Adrenal gland (tissue), 12 donors: ENCODE data around the gene TNFRSF4. TPM values are rescaled to one million over a fixed set of nuclear protein-coding genes. Genes with fewer than 3 reads are reported as not detected.

Experiments used
- DNase-seq, 7 donors: peaks; one replicate each; pipeline ENCODE4 v3.0.0-alpha.2; 2019 to 2020
- H3K27ac ChIP-seq, 5 donors: fragments of 200-600 bp; sonication (generic) in 4 of 5; 1 replicate in 3 of 5; 2 replicates in 2 of 5; pipeline versions ENCODE4 v1.5.1 to v1.8.0; 2016 to 2020; ENCODE audit warnings: mild to moderate bottlenecking in 1 of 5
- H3K27me3 ChIP-seq: fragments of 200-600 bp; 2 replicates; pipeline ENCODE4 v1.8.0; 2021
- H3K36me3 ChIP-seq, 2 donors: fragments of 200-600 bp; replicated peaks in 1 of 2; 1 replicate in 1 of 2; 2 replicates in 1 of 2; pipeline versions ENCODE4 v1.5.1 to v1.8.0; 2018 to 2022
- H3K4me1 ChIP-seq, 2 donors: fragments of 200-600 bp; replicated peaks in 1 of 2; 1 replicate in 1 of 2; 2 replicates in 1 of 2; pipeline versions ENCODE4 v1.5.1 to v1.8.0; 2018 to 2021
- H3K4me3 ChIP-seq, 4 donors: fragments of 200-600 bp; sonication (generic) in 3 of 4; one replicate each; pipeline ENCODE4 v1.5.1; 2016 to 2018
- H3K9me3 ChIP-seq, 3 donors: fragments of 200-600 bp; sonication (generic) in 1 of 3; replicated peaks in 1 of 3; 1 replicate in 2 of 3; 2 replicates in 1 of 3; pipeline versions ENCODE4 v1.5.1 to v1.8.0; 2016 to 2021
- CTCF ChIP-seq, 6 experiments: fragments of 450-650 bp in 4 of 6; fragments of 200-600 bp in 2 of 6; sonication (generic) in 1 of 6; IDR thresholded peaks; 1 replicate in 5 of 6; 2 replicates in 1 of 6; pipeline versions ENCODE4 v1.5.1 to v1.8.0; 2016 to 2021; ENCODE audit warnings: antibody characterized with exemption in 6 of 6, mild to moderate bottlenecking in 2 of 6, moderate library complexity in 1 of 6
- POLR2A ChIP-seq, 2 donors: fragments of 450-650 bp; IDR thresholded peaks; one replicate each; pipeline ENCODE4 v1.6.1; 2017; ENCODE audit warnings: antibody characterized with exemption in 2 of 2, mild to moderate bottlenecking in 2 of 2, moderate library complexity in 1 of 2
- WGBS, 4 donors: extraction: QIAGEN DNeasy Blood & Tissue Kit in 2 of 4; methylation state at CpG; one replicate each; pipeline versions ENCODE4 v1.1.5 to v1.1.7; 2013 to 2017; 5-methylcytosine and 5-hydroxymethylcytosine counted together
- intact Hi-C, 2 donors: fragments of 100-400 bp; cut with DNase I; formaldehyde crosslinking; loops; one replicate each; pipeline versions ENCODE4 v1.14.1 to v1.15.0; 2022 to 2023
- polyA plus RNA-seq, 3 donors: library from polyadenylated mRNA; stranded (reverse); fragments of 200-250 nt in 2 of 3; fragments of 350-450 nt in 1 of 3; fragmentation: Illumina TruSeq in 1 of 3; extraction: RNeasy Lipid Tissue Mini Kit (QIAGEN cat#74804) in 1 of 3; gene quantifications; one replicate each; pipeline ENCODE4 v1.2.3, GENCODE V29; 2013 to 2014
- total RNA-seq, 9 donors: library from RNA; depleted of rRNA in 4 of 9; stranded (reverse); fragments of >200 nt in 4 of 9; fragments of 120-200 nt in 1 of 9; fragmentation: NEBNext Ultra II Directional in 1 of 9; extraction: Animal tissue kit (Norgen Biotek cat#: 25700) in 1 of 9; gene quantifications; one replicate each; pipeline versions ENCODE4 v1.1.0 to v1.2.4, GENCODE V29; 2013 to 2023
- donor health status: healthy with polysubstance abuse.
- donor health status: Bipolar disorder and iron deficiency.
- donor health status: DM: yes; HTN: yes; CAD: no.
- donor health status: DM: no; HTN: no; CAD: no.
- donor health status: DM: no; HTN: no; CAD: no.
- donor health status: DM: yes; HTN: yes; CAD: no.

The TNFRSF4 gene
- total and polyA plus RNA-seq, 12 donors: 0.32 to 6.9 (median 1.1) TPM; not detected in 2

- 74 to 84% (median 76%) methylated on average over 19 to 30 of the region's 30 CpGs for WGBS, 4 donors
- Histone ChIP-seq H3K4me3 (no peak overlapping the region), H3K9me3 (no peaks in the 10 kb centered on the region), H3K27me3 (peaks cover 13% of the 10 kb centered on the region), H3K27ac (no peak overlapping the region), H3K4me1 (no peaks in the 10 kb centered on the region), H3K36me3 (no peaks in the 10 kb centered on the region)
- intact Hi-C loops: no loop called here
- TF ChIP-seq CTCF (IDR thresholded peaks at IDR 0.05): no peak
- TF ChIP-seq POLR2A (IDR thresholded peaks at IDR 0.05): no peak
- no peak for DNase-seq
These were observed 30.3 kb upstream of the TNFRSF4 start for GRCh38 chr1:1244192-1244811.

GRCh38 chr1:1243807-1244191 lies 29.8 kb upstream of the TNFRSF4 start:
- no peak for DNase-seq
- WGBS, 4 donors: 53 to 83% (median 62%) methylated on average over 2 to 23 of the region's 23 CpGs
- Histone ChIP-seq H3K27ac (no peak overlapping the region), H3K9me3 (no peaks in the 10 kb centered on the region), H3K4me1 (no peaks in the 10 kb centered on the region), H3K36me3 (no peaks in the 10 kb centered on the region), H3K4me3 (no peak overlapping the region), H3K27me3 (peaks cover 13% of the 10 kb centered on the region)
- intact Hi-C loops: no loop called here
- TF ChIP-seq CTCF (IDR thresholded peaks at IDR 0.05): no peak
- no peak for TF ChIP-seq POLR2A (IDR thresholded peaks at IDR 0.05)

GRCh38 chr1:1243266-1243660 lies 29.3 kb upstream of the TNFRSF4 start:
- Histone ChIP-seq H3K4me1 (no peaks in the 10 kb centered on the region), H3K27me3 (peaks cover 18% of the 10 kb centered on the region), H3K36me3 (no peaks in the 10 kb centered on the region), H3K9me3 (no peaks in the 10 kb centered on the region), H3K4me3 (no peak overlapping the region), H3K27ac (no peak overlapping the region)
- WGBS, 4 donors: 84 to 93% (median 89%) methylated on average over 10 to 23 of the region's 23 CpGs
- no peak for DNase-seq
- TF ChIP-seq CTCF (IDR thresholded peaks at IDR 0.05) (no peak), POLR2A (IDR thresholded peaks at IDR 0.05) (no peak)
- intact Hi-C loops: no loop called here

GRCh38 chr1:1242461-1243265 lies 28.7 kb upstream of the TNFRSF4 start:
- intact Hi-C loops: no loop called here
- TF ChIP-seq POLR2A (IDR thresholded peaks at IDR 0.05) (no peak), CTCF (IDR thresholded peaks at IDR 0.05) (no peak)
- WGBS, 4 donors: 83 to 95% (median 88%) methylated on average over 8 to 41 of the region's 41 CpGs
- Histone ChIP-seq H3K9me3 (no peaks in the 10 kb centered on the region), H3K4me1 (no peaks in the 10 kb centered on the region), H3K4me3 (no peak overlapping the region), H3K27me3 (peaks cover 20% of the 10 kb centered on the region), H3K36me3 (no peaks in the 10 kb centered on the region), H3K27ac (no peak overlapping the region)
- DNase-seq: no peak
